ENCODE measurements around the gene LOXHD1.

DNA sequence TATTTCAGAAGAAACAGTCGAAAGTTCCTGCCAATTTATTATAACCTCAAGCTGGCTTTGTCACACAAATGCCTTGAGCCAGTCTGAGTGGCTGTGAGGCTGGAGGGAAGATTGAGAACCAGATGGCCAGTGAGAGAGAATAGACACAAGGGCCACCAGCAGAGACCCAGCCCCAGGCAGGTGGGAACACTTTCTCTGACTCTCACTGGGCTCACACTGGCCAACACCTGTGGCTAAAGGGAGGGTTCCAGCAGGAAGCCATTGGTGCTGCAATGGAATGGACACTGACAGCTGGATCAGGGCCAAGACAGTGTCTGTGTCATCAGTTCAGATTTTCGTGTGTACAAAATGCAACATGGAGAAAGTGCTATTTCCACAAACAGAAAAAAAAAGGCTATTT is 29.9 kb downstream of the LOXHD1 start:
- TF ChIP-seq, protein P1, sequence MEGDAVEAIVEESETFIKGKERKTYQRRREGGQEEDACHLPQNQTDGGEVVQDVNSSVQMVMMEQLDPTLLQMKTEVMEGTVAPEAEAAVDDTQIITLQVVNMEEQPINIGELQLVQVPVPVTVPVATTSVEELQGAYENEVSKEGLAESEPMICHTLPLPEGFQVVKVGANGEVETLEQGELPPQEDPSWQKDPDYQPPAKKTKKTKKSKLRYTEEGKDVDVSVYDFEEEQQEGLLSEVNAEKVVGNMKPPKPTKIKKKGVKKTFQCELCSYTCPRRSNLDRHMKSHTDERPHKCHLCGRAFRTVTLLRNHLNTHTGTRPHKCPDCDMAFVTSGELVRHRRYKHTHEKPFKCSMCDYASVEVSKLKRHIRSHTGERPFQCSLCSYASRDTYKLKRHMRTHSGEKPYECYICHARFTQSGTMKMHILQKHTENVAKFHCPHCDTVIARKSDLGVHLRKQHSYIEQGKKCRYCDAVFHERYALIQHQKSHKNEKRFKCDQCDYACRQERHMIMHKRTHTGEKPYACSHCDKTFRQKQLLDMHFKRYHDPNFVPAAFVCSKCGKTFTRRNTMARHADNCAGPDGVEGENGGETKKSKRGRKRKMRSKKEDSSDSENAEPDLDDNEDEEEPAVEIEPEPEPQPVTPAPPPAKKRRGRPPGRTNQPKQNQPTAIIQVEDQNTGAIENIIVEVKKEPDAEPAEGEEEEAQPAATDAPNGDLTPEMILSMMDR (IDR thresholded peaks at IDR 0.05), result no peak
- TF ChIP-seq EP300 (IDR thresholded peaks at IDR 0.05) (no peak), POLR2AphosphoS5 (IDR thresholded peaks at IDR 0.05) (no peak), POLR2A (IDR thresholded peaks at IDR 0.05; ENCODE audit: low read depth) (no peak)
